Ovary (tissue), 9 donors: Measurements from ENCODE around the gene MAG. TPM values are rescaled to one million over a fixed set of nuclear protein-coding genes. Genes with fewer than 3 reads are reported as not detected.

Experiments
- DNase-seq, 5 donors: peaks; one replicate each; pipeline ENCODE4 v3.0.0-alpha.2; 2019 to 2020
- H3K27ac ChIP-seq, 2 donors: fragments of 200-600 bp; one replicate each; pipeline versions ENCODE4 v1.5.1 to v1.8.0; 2019 to 2022
- H3K27me3 ChIP-seq: fragments of 200-600 bp; one replicate; pipeline ENCODE4 v1.8.0; 2022
- H3K36me3 ChIP-seq: fragments of 200-600 bp; sonication (generic); one replicate; pipeline ENCODE4 v1.5.1; 2019
- H3K4me1 ChIP-seq: one replicate; pipeline ENCODE4 v1.8.1; 2013; ENCODE audit warnings: mild to moderate bottlenecking, moderate library complexity; ENCODE audit not compliant: insufficient read depth
- H3K4me3 ChIP-seq: fragments of 200-600 bp; sonication (generic); one replicate; pipeline ENCODE4 v1.5.1; 2017
- H3K9me3 ChIP-seq, 2 donors: fragments of 200-600 bp in 1 of 2; sonication (generic) in 1 of 2; one replicate each; pipeline versions ENCODE4 v1.5.1 to v1.8.1; 2013 to 2019; ENCODE audit warnings: mild to moderate bottlenecking in 1 of 2, moderate library complexity in 1 of 2
- EP300 ChIP-seq: sonication (generic); formaldehyde crosslinking; IDR thresholded peaks from one replicate; pipeline ENCODE4 v1.6.1; 2017; ENCODE audit warnings: antibody characterized with exemption
- POLR2A ChIP-seq: fragments of 450-650 bp; IDR thresholded peaks from one replicate; pipeline ENCODE4 v1.6.1; 2017; ENCODE audit warnings: antibody characterized with exemption, mild to moderate bottlenecking, moderate library complexity
- WGBS, 3 donors: extraction: QIAGEN DNeasy Blood & Tissue Kit in 1 of 3; methylation state at CpG; one replicate each; pipeline versions ENCODE4 v1.1.5 to v1.1.7; 2013 to 2017; 5-methylcytosine and 5-hydroxymethylcytosine counted together
- intact Hi-C, 4 donors: fragments of 100-400 bp; cut with DNase I; formaldehyde crosslinking; loops; one replicate each; pipeline versions ENCODE4 v1.11.0 to v1.15.1; 2022 to 2023
- polyA plus RNA-seq, 2 donors: library from polyadenylated mRNA; stranded (reverse); fragments of 200-250 nt in 1 of 2; fragments of 350-450 nt in 1 of 2; fragmentation: Illumina TruSeq in 1 of 2; extraction: RNeasy Lipid Tissue Mini Kit (QIAGEN cat#74804) in 1 of 2; gene quantifications; one replicate each; pipeline ENCODE4 v1.2.3, GENCODE V29; 2013 to 2014
- total RNA-seq, 7 donors: library from RNA; depleted of rRNA in 2 of 7; stranded (reverse); fragments of >200 nt in 2 of 7; fragmentation: NEBNext Ultra II Directional in 3 of 7; extraction: Animal tissue kit (Norgen Biotek cat#: 25700) in 3 of 7; gene quantifications; one replicate each; pipeline versions ENCODE4 v1.1.0 to v1.2.4, GENCODE V29; 2016 to 2023
- TF ChIP-seq, protein P1 (sequence below), 3 donors: fragments of 450-650 bp in 2 of 3; fragments of 200-600 bp in 1 of 3; IDR thresholded peaks; one replicate each; pipeline versions ENCODE4 v1.5.1 to v1.8.0; 2016 to 2022; ENCODE audit warnings: antibody characterized with exemption in 3 of 3, mild to moderate bottlenecking in 1 of 3
- donor health status: DM: no; HTN: no; CAD: no; lungs with moderate emphysema.
- donor health status: DM: no; HTN: no; CAD: no.
- donor health status: Bipolar disorder and iron deficiency.
- donor health status: DM: yes; HTN: yes; CAD: no.
- donor health status: DM: no; HTN: no; CAD: no.
- donor health status: DM: yes; HTN: yes; CAD: no.

The MAG gene
- total and polyA plus RNA-seq, 9 donors, result 1.1 to 146 (median 94.2) TPM

GRCh38 chr19:35296644-35297514, 4.9 kb downstream of the MAG start:
- TF ChIP-seq, protein P1, sequence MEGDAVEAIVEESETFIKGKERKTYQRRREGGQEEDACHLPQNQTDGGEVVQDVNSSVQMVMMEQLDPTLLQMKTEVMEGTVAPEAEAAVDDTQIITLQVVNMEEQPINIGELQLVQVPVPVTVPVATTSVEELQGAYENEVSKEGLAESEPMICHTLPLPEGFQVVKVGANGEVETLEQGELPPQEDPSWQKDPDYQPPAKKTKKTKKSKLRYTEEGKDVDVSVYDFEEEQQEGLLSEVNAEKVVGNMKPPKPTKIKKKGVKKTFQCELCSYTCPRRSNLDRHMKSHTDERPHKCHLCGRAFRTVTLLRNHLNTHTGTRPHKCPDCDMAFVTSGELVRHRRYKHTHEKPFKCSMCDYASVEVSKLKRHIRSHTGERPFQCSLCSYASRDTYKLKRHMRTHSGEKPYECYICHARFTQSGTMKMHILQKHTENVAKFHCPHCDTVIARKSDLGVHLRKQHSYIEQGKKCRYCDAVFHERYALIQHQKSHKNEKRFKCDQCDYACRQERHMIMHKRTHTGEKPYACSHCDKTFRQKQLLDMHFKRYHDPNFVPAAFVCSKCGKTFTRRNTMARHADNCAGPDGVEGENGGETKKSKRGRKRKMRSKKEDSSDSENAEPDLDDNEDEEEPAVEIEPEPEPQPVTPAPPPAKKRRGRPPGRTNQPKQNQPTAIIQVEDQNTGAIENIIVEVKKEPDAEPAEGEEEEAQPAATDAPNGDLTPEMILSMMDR (IDR thresholded peaks at IDR 0.05), result no peak
- TF ChIP-seq EP300 (no peak), POLR2A (no peak)

GRCh38 chr19:35297515-35297848, 5.5 kb downstream of the MAG start:
- Histone ChIP-seq H3K4me1 (no peaks in the 10 kb centered on the region), H3K27me3 (no peaks in the 10 kb centered on the region), H3K4me3 (no peak overlapping the region), H3K36me3 (no peaks in the 10 kb centered on the region), H3K27ac (no peak overlapping the region), H3K9me3 (no peaks in the 10 kb centered on the region)
- intact Hi-C loops, result no loop called here
- WGBS, 3 donors, result 92 to 95% (median 94%) methylated on average over 3 of the region's 3 CpGs
- TF ChIP-seq, protein P1 (IDR thresholded peaks at IDR 0.05), result no peak
- TF ChIP-seq POLR2A (no peak), EP300 (no peak)
- DNase-seq, result no peak

More at GRCh38 chr19:35296644-35297514, 4.9 kb downstream of the MAG start:
- 89 to 92% (median 90%) methylated on average over 7 of the region's 7 CpGs for WGBS, 3 donors
- no peak overlapping the region for H3K27ac ChIP-seq
- no peaks in the 10 kb centered on the region for H3K36me3 ChIP-seq
- no peak for DNase-seq
- intact Hi-C loops, result no loop called here
- H3K27me3 ChIP-seq, result no peaks in the 10 kb centered on the region
- H3K4me3 ChIP-seq, result no peak overlapping the region
- H3K9me3 ChIP-seq, result no peaks in the 10 kb centered on the region
- no peaks in the 10 kb centered on the region for H3K4me1 ChIP-seq

GRCh38 chr19:35297922-35298321, 6.0 kb downstream of the MAG start:
- WGBS, 3 donors, result 91 to 98% (median 96%) methylated on average over 2 of the region's 2 CpGs
- H3K4me3 ChIP-seq, result no peak overlapping the region
- intact Hi-C loops, result no loop called here
- no peak for DNase-seq
- TF ChIP-seq POLR2A (no peak), EP300 (no peak)
- TF ChIP-seq, protein P1 (IDR thresholded peaks at IDR 0.05), result no peak
- H3K4me1 ChIP-seq, result no peaks in the 10 kb centered on the region
- no peaks in the 10 kb centered on the region for H3K27me3 ChIP-seq
- no peaks in the 10 kb centered on the region for H3K36me3 ChIP-seq
- no peak overlapping the region for H3K27ac ChIP-seq
- no peaks in the 10 kb centered on the region for H3K9me3 ChIP-seq

GRCh38 chr19:35298561-35298972, 6.6 kb downstream of the MAG start:
- Histone ChIP-seq H3K4me1 (no peaks in the 10 kb centered on the region), H3K36me3 (no peaks in the 10 kb centered on the region), H3K9me3 (no peaks in the 10 kb centered on the region), H3K27ac (no peak overlapping the region), H3K27me3 (no peaks in the 10 kb centered on the region), H3K4me3 (no peak overlapping the region)
- intact Hi-C loops, result no loop called here
- TF ChIP-seq, protein P1 (IDR thresholded peaks at IDR 0.05), result no peak
- TF ChIP-seq POLR2A, result no peak
- TF ChIP-seq EP300, result no peak
- DNase-seq, result no peak
- 92% methylated on average over 5 of the region's 5 CpGs for WGBS, 3 donors
